Uterus (tissue), 2 donors: Measurements from ENCODE around the gene HNRNPUL1.

ENCODE experiments used
- CTCF ChIP-seq, 4 experiments: fragments of 200-600 bp in 2 of 4; fragments of 450-650 bp in 2 of 4; sonication (generic) in 2 of 4; IDR thresholded peaks; one replicate each; pipeline ENCODE4 v1.5.1; 2016 to 2019; ENCODE audit warnings: antibody characterized with exemption in 4 of 4, mild to moderate bottlenecking in 2 of 4, moderate library complexity in 1 of 4
- POLR2A ChIP-seq, 2 donors: fragments of 450-650 bp; IDR thresholded peaks; one replicate each; pipeline ENCODE4 v1.6.1; 2016; ENCODE audit warnings: antibody characterized with exemption in 2 of 2, mild to moderate bottlenecking in 1 of 2, moderate library complexity in 1 of 2

- TF ChIP-seq POLR2A (IDR thresholded peaks at IDR 0.05) (no peak), CTCF (IDR thresholded peaks at IDR 0.05) (no peak)
Measured at GRCh38 chr19:41325947-41326706, 62.0 kb downstream of the HNRNPUL1 start.
